HepG2 (cell line): ENCODE measurements around the gene ARL4D. TPM values are rescaled to one million over a fixed set of nuclear protein-coding genes. Genes with fewer than 3 reads are reported as not detected.

Experiments
- ARHGAP35 ChIP-seq: sonication (generic); formaldehyde crosslinking; IDR thresholded peaks from 2 replicates; pipeline ENCODE4 v1.9.0; 2022; ENCODE audit warnings: mild to moderate bottlenecking, inconsistent platforms, moderate library complexity, missing genetic modification reagents, borderline replicate concordance
- CENPX ChIP-seq: sonication (generic); formaldehyde crosslinking; IDR thresholded peaks from 2 replicates; pipeline ENCODE4 v1.9.0; 2021; ENCODE audit warnings: mild to moderate bottlenecking, missing genetic modification reagents, moderate library complexity
- HDAC1 ChIP-seq: sonication (generic); formaldehyde crosslinking; IDR thresholded peaks from 2 replicates; pipeline ENCODE4 v1.5.1; 2020; ENCODE audit warnings: mild to moderate bottlenecking, missing genetic modification reagents
- MAFK ChIP-seq, 2 experiments: IDR thresholded peaks in 1 of 2; conservative IDR thresholded peaks in 1 of 2; 2 replicates each; pipeline ENCODE4 v1.6.1; 2011; ENCODE audit warnings: improper control_type of control experiment in 2 of 2, low read length in 2 of 2
- NCOA2 ChIP-seq: sonication (generic); formaldehyde crosslinking; IDR thresholded peaks from 2 replicates; pipeline ENCODE4 v1.8.0; 2022; ENCODE audit warnings: inconsistent platforms
- NFAT5 ChIP-seq: sonication (generic); formaldehyde crosslinking; IDR thresholded peaks from 2 replicates; pipeline ENCODE4 v1.4.0; 2020; ENCODE audit warnings: missing genetic modification reagents
- PBX2 ChIP-seq: IDR thresholded peaks from 2 replicates; pipeline ENCODE4 v1.6.1; 2016; ENCODE audit warnings: control low read depth
- POGZ ChIP-seq: sonication (generic); formaldehyde crosslinking; IDR thresholded peaks from 2 replicates; pipeline ENCODE4 v1.4.0; 2020; ENCODE audit warnings: mild to moderate bottlenecking, missing genetic modification reagents
- UBTF ChIP-seq: sonication (generic); formaldehyde crosslinking; IDR thresholded peaks from 2 replicates; pipeline ENCODE4 v1.4.0; 2020; ENCODE audit warnings: mild to moderate bottlenecking, missing genetic modification reagents
- ZNF619 ChIP-seq: sonication (generic); formaldehyde crosslinking; IDR thresholded peaks from 2 replicates; pipeline ENCODE4 v1.4.0; 2020; ENCODE audit warnings: mild to moderate bottlenecking, missing genetic modification reagents
- ZNF724P ChIP-seq: sonication (generic); formaldehyde crosslinking; IDR thresholded peaks from 2 replicates; pipeline ENCODE4 v1.8.0; 2022; ENCODE audit warnings: missing genetic modification reagents, borderline replicate concordance
- polyA plus RNA-seq, 8 experiments: library from polyadenylated mRNA; depleted of rRNA in 3 of 8; stranded (reverse) in 7 of 8; unstranded in 1 of 8; fragments of >200 nt; fragmentation: Illumina TruSeq in 4 of 8; extraction: Trizol in 4 of 8; gene quantifications; 2 replicates each; pipeline versions ENCODE4 v1.2.1 to v1.2.3, GENCODE V29; 2011 to 2016; ENCODE audit warnings: low read depth in 4 of 8, missing spikeins in 1 of 8, mixed read lengths in 1 of 8; ENCODE audit not compliant: insufficient read depth in 1 of 8
- total RNA-seq, 5 experiments: library from RNA; depleted of rRNA; stranded (reverse); fragments of >200 nt; fragmentation: Illumina TruSeq; extraction: Trizol; gene quantifications; 2 replicates each; pipeline ENCODE4 v1.2.3, GENCODE V29; 2016; ENCODE audit warnings: low read depth in 1 of 5
- TF ChIP-seq, protein P1 (sequence below): sonication (generic); formaldehyde crosslinking; IDR thresholded peaks from 2 replicates; pipeline ENCODE4 v1.9.0; 2022; ENCODE audit warnings: missing genetic modification reagents, mild to moderate bottlenecking, borderline replicate concordance
- TF ChIP-seq, protein P2 (sequence below): sonication (generic); formaldehyde crosslinking; IDR thresholded peaks from 2 replicates; pipeline ENCODE4 v1.5.0; 2020; ENCODE audit warnings: missing genetic modification reagents
- TF ChIP-seq, protein P3 (sequence below): sonication (generic); formaldehyde crosslinking; IDR thresholded peaks from 2 replicates; pipeline ENCODE4 v1.5.1; 2020; ENCODE audit warnings: mild to moderate bottlenecking, moderate library complexity, missing genetic modification reagents

Gene ARL4D
- total and polyA plus RNA-seq, 2 of the 13 experiments (the other 11 are each of a cell fraction or from before 2014, with no cell fraction given), result 9.0 to 25.9 TPM

- TF ChIP-seq NFAT5, result no peak
- TF ChIP-seq, protein P1, sequence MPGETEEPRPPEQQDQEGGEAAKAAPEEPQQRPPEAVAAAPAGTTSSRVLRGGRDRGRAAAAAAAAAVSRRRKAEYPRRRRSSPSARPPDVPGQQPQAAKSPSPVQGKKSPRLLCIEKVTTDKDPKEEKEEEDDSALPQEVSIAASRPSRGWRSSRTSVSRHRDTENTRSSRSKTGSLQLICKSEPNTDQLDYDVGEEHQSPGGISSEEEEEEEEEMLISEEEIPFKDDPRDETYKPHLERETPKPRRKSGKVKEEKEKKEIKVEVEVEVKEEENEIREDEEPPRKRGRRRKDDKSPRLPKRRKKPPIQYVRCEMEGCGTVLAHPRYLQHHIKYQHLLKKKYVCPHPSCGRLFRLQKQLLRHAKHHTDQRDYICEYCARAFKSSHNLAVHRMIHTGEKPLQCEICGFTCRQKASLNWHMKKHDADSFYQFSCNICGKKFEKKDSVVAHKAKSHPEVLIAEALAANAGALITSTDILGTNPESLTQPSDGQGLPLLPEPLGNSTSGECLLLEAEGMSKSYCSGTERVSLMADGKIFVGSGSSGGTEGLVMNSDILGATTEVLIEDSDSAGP, result no peak; the same call in 1 of the 2 replicates
- 0 out of 2 replicates have a peak, but pooled peaks have one; percentile 40 for TF ChIP-seq HDAC1 (CRISPR knock-in tag)
- TF ChIP-seq MAFK (conservative IDR thresholded peaks at IDR 0.05 in 1 of 2, IDR thresholded peaks at IDR 0.05 in 1 of 2; ENCODE audit: low read length in 2 of 2), result no peak
- TF ChIP-seq, protein P2, sequence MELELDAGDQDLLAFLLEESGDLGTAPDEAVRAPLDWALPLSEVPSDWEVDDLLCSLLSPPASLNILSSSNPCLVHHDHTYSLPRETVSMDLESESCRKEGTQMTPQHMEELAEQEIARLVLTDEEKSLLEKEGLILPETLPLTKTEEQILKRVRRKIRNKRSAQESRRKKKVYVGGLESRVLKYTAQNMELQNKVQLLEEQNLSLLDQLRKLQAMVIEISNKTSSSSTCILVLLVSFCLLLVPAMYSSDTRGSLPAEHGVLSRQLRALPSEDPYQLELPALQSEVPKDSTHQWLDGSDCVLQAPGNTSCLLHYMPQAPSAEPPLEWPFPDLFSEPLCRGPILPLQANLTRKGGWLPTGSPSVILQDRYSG, result no peak
- peak; percentile 44; the same call in 1 of the 2 replicates for TF ChIP-seq UBTF (CRISPR knock-in tag)
- peak; percentile 19; the same call in 1 of the 2 replicates for TF ChIP-seq POGZ (CRISPR knock-in tag)
- no peak for TF ChIP-seq ZNF619 (CRISPR knock-in tag)
- TF ChIP-seq CENPX (CRISPR knock-in tag), result no peak
- TF ChIP-seq, protein P3, sequence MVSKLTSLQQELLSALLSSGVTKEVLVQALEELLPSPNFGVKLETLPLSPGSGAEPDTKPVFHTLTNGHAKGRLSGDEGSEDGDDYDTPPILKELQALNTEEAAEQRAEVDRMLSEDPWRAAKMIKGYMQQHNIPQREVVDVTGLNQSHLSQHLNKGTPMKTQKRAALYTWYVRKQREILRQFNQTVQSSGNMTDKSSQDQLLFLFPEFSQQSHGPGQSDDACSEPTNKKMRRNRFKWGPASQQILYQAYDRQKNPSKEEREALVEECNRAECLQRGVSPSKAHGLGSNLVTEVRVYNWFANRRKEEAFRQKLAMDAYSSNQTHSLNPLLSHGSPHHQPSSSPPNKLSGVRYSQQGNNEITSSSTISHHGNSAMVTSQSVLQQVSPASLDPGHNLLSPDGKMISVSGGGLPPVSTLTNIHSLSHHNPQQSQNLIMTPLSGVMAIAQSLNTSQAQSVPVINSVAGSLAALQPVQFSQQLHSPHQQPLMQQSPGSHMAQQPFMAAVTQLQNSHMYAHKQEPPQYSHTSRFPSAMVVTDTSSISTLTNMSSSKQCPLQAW, result 0 out of 2 replicates have a peak, but pooled peaks have one; percentile 28
- TF ChIP-seq ZNF724P (CRISPR knock-in tag), result no peak
- no peak for TF ChIP-seq ARHGAP35 (CRISPR knock-in tag)
- no peak for TF ChIP-seq PBX2 (CRISPR knock-in tag)
- no peak for TF ChIP-seq NCOA2
Observed at GRCh38 chr17:43399839-43400328, 1.1 kb downstream of the ARL4D start (continued).
